Activated naive CD4-positive, alpha-beta T cell treated with anti-CD3 and anti-CD28 coated beads, Interleukin-2, amount 50 U/mL, for 24 hours (primary cell): ENCODE data around the gene MBD5.
"Not testable (repeated sequence)": the region's sequence is repeated elsewhere in the genome, so short reads cannot be mapped to it uniquely, and the experiment has no call there.

Source experiments
- H3K27ac Mint-ChIP-seq: one replicate; pipeline ENCODE4 v1.8.0; 2021; ENCODE audit warnings: mild to moderate bottlenecking, mixed read lengths
- H3K27me3 Mint-ChIP-seq: one replicate; pipeline ENCODE4 v1.8.0; 2021; ENCODE audit warnings: mixed read lengths
- H3K36me3 Mint-ChIP-seq: one replicate; pipeline ENCODE4 v1.8.0; 2021; ENCODE audit warnings: mixed read lengths
- H3K4me1 Mint-ChIP-seq: one replicate; pipeline ENCODE4 v1.8.0; 2021; ENCODE audit warnings: mixed read lengths
- H3K4me3 Mint-ChIP-seq: one replicate; pipeline ENCODE4 v1.8.0; 2021; ENCODE audit warnings: mild to moderate bottlenecking, mixed read lengths
- H3K9me3 Mint-ChIP-seq: one replicate; pipeline ENCODE4 v1.8.0; 2021; ENCODE audit warnings: mixed read lengths

The MBD5 gene

GRCh38 chr2:148529745-148530144 lies 508.9 kb downstream of the MBD5 start:
- H3K27ac Mint-ChIP-seq = peak overlapping the region; percentile 83
- H3K4me3 Mint-ChIP-seq = peak overlapping the region; percentile 71

GRCh38 chr2:148530350-148530749 lies 509.5 kb downstream of the MBD5 start:
- H3K27ac Mint-ChIP-seq = no peak overlapping the region
- H3K27me3 Mint-ChIP-seq = no peaks in the 10 kb centered on the region
- peaks cover 81% of the 10 kb centered on the region for H3K4me1 Mint-ChIP-seq
- H3K36me3 Mint-ChIP-seq = no peaks in the 10 kb centered on the region
- no peak overlapping the region for H3K4me3 Mint-ChIP-seq
- no peaks in the 10 kb centered on the region for H3K9me3 Mint-ChIP-seq

More at GRCh38 chr2:148529745-148530144, 508.9 kb downstream of the MBD5 start:
- H3K9me3 Mint-ChIP-seq = no peaks in the 10 kb centered on the region
- no peaks in the 10 kb centered on the region for H3K36me3 Mint-ChIP-seq
- H3K27me3 Mint-ChIP-seq = no peaks in the 10 kb centered on the region
- peaks cover 81% of the 10 kb centered on the region for H3K4me1 Mint-ChIP-seq

- Mint-ChIP-seq H3K4me1 (peaks cover 72% of the 10 kb centered on the region), H3K27ac (no peak overlapping the region), H3K36me3 (no peaks in the 10 kb centered on the region)
Measured at GRCh38 chr2:148531235-148531634, 510.3 kb downstream of the MBD5 start.

GRCh38 chr2:148531669-148532428 lies 511.0 kb downstream of the MBD5 start:
- no peaks in the 10 kb centered on the region for H3K36me3 Mint-ChIP-seq
- H3K27me3 Mint-ChIP-seq = no peaks in the 10 kb centered on the region
- H3K4me3 Mint-ChIP-seq = no peak overlapping the region
- no peaks in the 10 kb centered on the region for H3K9me3 Mint-ChIP-seq
- no peak overlapping the region for H3K27ac Mint-ChIP-seq
- H3K4me1 Mint-ChIP-seq = peaks cover 66% of the 10 kb centered on the region

More at GRCh38 chr2:148531235-148531634, 510.3 kb downstream of the MBD5 start:
- Mint-ChIP-seq H3K9me3 (no peaks in the 10 kb centered on the region), H3K4me3 (no peak overlapping the region), H3K27me3 (no peaks in the 10 kb centered on the region)

GRCh38 chr2:148533004-148533403 lies 512.1 kb downstream of the MBD5 start:
- Mint-ChIP-seq H3K36me3 (no peaks in the 10 kb centered on the region), H3K27ac (no peak overlapping the region), H3K9me3 (no peaks in the 10 kb centered on the region), H3K27me3 (no peaks in the 10 kb centered on the region), H3K4me1 (peaks cover 56% of the 10 kb centered on the region), H3K4me3 (no peak overlapping the region)

GRCh38 chr2:148533685-148534084 lies 512.8 kb downstream of the MBD5 start:
- no peak overlapping the region for H3K4me3 Mint-ChIP-seq

GRCh38 chr2:148534416-148535204 lies 513.7 kb downstream of the MBD5 start:
- Mint-ChIP-seq H3K9me3 (no peaks in the 10 kb centered on the region), H3K36me3 (no peaks in the 10 kb centered on the region), H3K4me1 (peaks cover 55% of the 10 kb centered on the region), H3K4me3 (no peak overlapping the region), H3K27ac (no peak overlapping the region), H3K27me3 (no peaks in the 10 kb centered on the region)

More at GRCh38 chr2:148533685-148534084, 512.8 kb downstream of the MBD5 start:
- Mint-ChIP-seq H3K27ac (no peak overlapping the region), H3K27me3 (no peaks in the 10 kb centered on the region), H3K36me3 (no peaks in the 10 kb centered on the region), H3K4me1 (peaks cover 56% of the 10 kb centered on the region), H3K9me3 (no peaks in the 10 kb centered on the region)

- Mint-ChIP-seq H3K27me3 (no peaks in the 10 kb centered on the region), H3K9me3 (no peaks in the 10 kb centered on the region), H3K36me3 (no peaks in the 10 kb centered on the region), H3K27ac (no peak overlapping the region), H3K4me3 (no peak overlapping the region), H3K4me1 (peaks cover 57% of the 10 kb centered on the region)
Measured at GRCh38 chr2:148538375-148538774, 517.5 kb downstream of the MBD5 start.

- Mint-ChIP-seq H3K4me1 (peaks cover 51% of the 10 kb centered on the region), H3K27ac (peak overlapping the region; percentile 23), H3K27me3 (no peaks in the 10 kb centered on the region), H3K9me3 (no peaks in the 10 kb centered on the region), H3K4me3 (peak overlapping the region; percentile 58), H3K36me3 (no peaks in the 10 kb centered on the region)
Measured at GRCh38 chr2:148540022-148540421, 519.1 kb downstream of the MBD5 start.

- no peaks in the 10 kb centered on the region for H3K27me3 Mint-ChIP-seq
- no peaks in the 10 kb centered on the region for H3K36me3 Mint-ChIP-seq
- H3K9me3 Mint-ChIP-seq = no peaks in the 10 kb centered on the region
- no peak overlapping the region for H3K27ac Mint-ChIP-seq
- peaks cover 63% of the 10 kb centered on the region for H3K4me1 Mint-ChIP-seq
- H3K4me3 Mint-ChIP-seq = no peak overlapping the region
Measured at GRCh38 chr2:148541792-148542191, 520.9 kb downstream of the MBD5 start.

- Mint-ChIP-seq H3K36me3 (no peaks in the 10 kb centered on the region), H3K27me3 (no peaks in the 10 kb centered on the region), H3K9me3 (no peaks in the 10 kb centered on the region), H3K4me1 (peaks cover 70% of the 10 kb centered on the region), H3K4me3 (no peak overlapping the region), H3K27ac (no peak overlapping the region)
Measured at GRCh38 chr2:148542614-148543013, 521.7 kb downstream of the MBD5 start.

- not testable (repeated sequence) for H3K27me3 Mint-ChIP-seq, H3K27ac Mint-ChIP-seq
- H3K4me1 Mint-ChIP-seq = peaks cover 67% of the 10 kb centered on the region
Measured at GRCh38 chr2:148543088-148543540, 522.2 kb downstream of the MBD5 start.

GRCh38 chr2:148545390-148546256 lies 524.7 kb downstream of the MBD5 start:
- Mint-ChIP-seq H3K27ac (no peak overlapping the region), H3K36me3 (no peaks in the 10 kb centered on the region), H3K9me3 (no peaks in the 10 kb centered on the region), H3K4me1 (peaks cover 47% of the 10 kb centered on the region), H3K27me3 (no peaks in the 10 kb centered on the region), H3K4me3 (no peak overlapping the region)

More at GRCh38 chr2:148543088-148543540, 522.2 kb downstream of the MBD5 start:
- not testable (repeated sequence) for H3K36me3 Mint-ChIP-seq, H3K9me3 Mint-ChIP-seq, H3K4me3 Mint-ChIP-seq

- peaks cover 40% of the 10 kb centered on the region for H3K4me1 Mint-ChIP-seq
- H3K9me3 Mint-ChIP-seq = no peaks in the 10 kb centered on the region
- no peaks in the 10 kb centered on the region for H3K27me3 Mint-ChIP-seq
- H3K4me3 Mint-ChIP-seq = peak overlapping the region; percentile 23
- H3K27ac Mint-ChIP-seq = peak overlapping the region; percentile 80
- H3K36me3 Mint-ChIP-seq = no peaks in the 10 kb centered on the region
Measured at GRCh38 chr2:148546270-148546669, 525.4 kb downstream of the MBD5 start.

- Mint-ChIP-seq H3K36me3 (no peaks in the 10 kb centered on the region), H3K27ac (no peak overlapping the region), H3K27me3 (no peaks in the 10 kb centered on the region), H3K4me1 (peaks cover 25% of the 10 kb centered on the region), H3K9me3 (no peaks in the 10 kb centered on the region), H3K4me3 (no peak overlapping the region)
Measured at GRCh38 chr2:148548716-148549400, 528.0 kb downstream of the MBD5 start.
